ENCODE data around the gene LMAN1L.

LMAN1L gene

GRCh38 chr15:74794248-74794969 is 18.2 kb upstream of the LMAN1L start:
- no peak for DNase-seq

- no peak for DNase-seq
Measured at GRCh38 chr15:74794970-74795349, 17.7 kb upstream of the LMAN1L start.

GRCh38 chr15:74795966-74796625 is 16.5 kb upstream of the LMAN1L start:
- DNase-seq = no peak

GRCh38 chr15:74798388-74799254 is 14.0 kb upstream of the LMAN1L start:
- DNase-seq = no peak

GRCh38 chr15:74799255-74799855 is 13.3 kb upstream of the LMAN1L start:
- DNase-seq = no peak

- DNase-seq = peak; percentile 48
Measured at GRCh38 chr15:74799856-74800558, 12.6 kb upstream of the LMAN1L start.

- DNase-seq = no peak
Measured at GRCh38 chr15:74800559-74801094, 12.0 kb upstream of the LMAN1L start.

GRCh38 chr15:74801311-74801997 is 11.2 kb upstream of the LMAN1L start:
- DNase-seq = no peak

- DNase-seq = no peak
Measured at GRCh38 chr15:74802290-74802689, 10.3 kb upstream of the LMAN1L start.

- no peak for DNase-seq
Measured at GRCh38 chr15:74802862-74803447, 9.7 kb upstream of the LMAN1L start.

GRCh38 chr15:74804935-74805334 is 7.7 kb upstream of the LMAN1L start:
- DNase-seq = no peak

- DNase-seq = no peak
Measured at GRCh38 chr15:74807282-74807681, 5.4 kb upstream of the LMAN1L start.

- no peak for DNase-seq
Measured at GRCh38 chr15:74808078-74808839, 4.4 kb upstream of the LMAN1L start.

- DNase-seq = no peak
Measured at GRCh38 chr15:74808840-74809229, 3.8 kb upstream of the LMAN1L start.

GRCh38 chr15:74809242-74809641 is 3.4 kb upstream of the LMAN1L start:
- no peak for DNase-seq

GRCh38 chr15:74809956-74810355 is 2.7 kb upstream of the LMAN1L start:
- DNase-seq = peak; percentile 47

GRCh38 chr15:74815121-74815934 is 2.7 kb downstream of the LMAN1L start:
- no peak for DNase-seq

GRCh38 chr15:74815961-74816360 is 3.3 kb downstream of the LMAN1L start:
- no peak for DNase-seq

- DNase-seq = no peak
Measured at GRCh38 chr15:74816624-74817369, 4.2 kb downstream of the LMAN1L start.
